Suprapubic skin (tissue), 4 donors: ENCODE measurements around the gene MRPL54. TPM values are rescaled to one million over a fixed set of nuclear protein-coding genes. Genes with fewer than 3 reads are reported as not detected.
"Not testable (repeated sequence)": the region's sequence is repeated elsewhere in the genome, so short reads cannot be mapped to it uniquely, and the experiment has no call there.

ENCODE experiments used
- DNase-seq, 2 donors: peaks; one replicate each; pipeline ENCODE4 v3.0.0-alpha.2; 2019; ENCODE audit warnings: low spot score in 2 of 2
- H3K27ac ChIP-seq: fragments of 200-600 bp; sonication (generic); one replicate; pipeline ENCODE4 v1.5.1; 2019
- H3K27me3 ChIP-seq: fragments of 200-600 bp; sonication (generic); one replicate; pipeline ENCODE4 v1.5.1; 2019
- H3K36me3 ChIP-seq: fragments of 200-600 bp; sonication (generic); one replicate; pipeline ENCODE4 v1.5.1; 2019
- H3K4me1 ChIP-seq: fragments of 200-600 bp; sonication (generic); one replicate; pipeline ENCODE4 v1.5.1; 2019
- H3K4me3 ChIP-seq: fragments of 200-600 bp; sonication (generic); one replicate; pipeline ENCODE4 v1.5.1; 2019; ENCODE audit warnings: mild to moderate bottlenecking
- H3K9me3 ChIP-seq: fragments of 200-600 bp; sonication (generic); one replicate; pipeline ENCODE4 v1.5.1; 2019
- CTCF ChIP-seq, 2 donors: fragments of 200-600 bp in 1 of 2; fragments of 450-650 bp in 1 of 2; sonication (generic) in 1 of 2; IDR thresholded peaks; one replicate each; pipeline ENCODE4 v1.5.1; 2016 to 2019; ENCODE audit warnings: antibody characterized with exemption in 2 of 2, mild to moderate bottlenecking in 1 of 2, moderate library complexity in 1 of 2
- EP300 ChIP-seq: sonication (generic); formaldehyde crosslinking; IDR thresholded peaks from one replicate; pipeline ENCODE4 v1.6.1; 2017; ENCODE audit warnings: antibody characterized with exemption
- POLR2A ChIP-seq, 2 donors: fragments of 450-650 bp; IDR thresholded peaks; one replicate each; pipeline ENCODE4 v1.6.1; 2017; ENCODE audit warnings: antibody characterized with exemption in 2 of 2, mild to moderate bottlenecking in 2 of 2, moderate library complexity in 2 of 2
- POLR2AphosphoS5 ChIP-seq, 3 donors: sonication (generic); formaldehyde crosslinking; IDR thresholded peaks; one replicate each; pipeline ENCODE4 v1.6.1; 2017; ENCODE audit warnings: antibody characterized with exemption in 3 of 3
- WGBS: methylation state at CpG from one replicate; pipeline ENCODE4 v1.1.5; 2018; 5-methylcytosine and 5-hydroxymethylcytosine counted together
- total RNA-seq, 4 donors: library from RNA; depleted of rRNA; stranded (reverse); fragments of >200 nt; gene quantifications; one replicate each; pipeline ENCODE4 v1.1.0, GENCODE V29; 2016

Gene MRPL54
- total RNA-seq, 4 donors from 2014 or later = 41.5 to 92.6 (median 63.7) TPM

DNA sequence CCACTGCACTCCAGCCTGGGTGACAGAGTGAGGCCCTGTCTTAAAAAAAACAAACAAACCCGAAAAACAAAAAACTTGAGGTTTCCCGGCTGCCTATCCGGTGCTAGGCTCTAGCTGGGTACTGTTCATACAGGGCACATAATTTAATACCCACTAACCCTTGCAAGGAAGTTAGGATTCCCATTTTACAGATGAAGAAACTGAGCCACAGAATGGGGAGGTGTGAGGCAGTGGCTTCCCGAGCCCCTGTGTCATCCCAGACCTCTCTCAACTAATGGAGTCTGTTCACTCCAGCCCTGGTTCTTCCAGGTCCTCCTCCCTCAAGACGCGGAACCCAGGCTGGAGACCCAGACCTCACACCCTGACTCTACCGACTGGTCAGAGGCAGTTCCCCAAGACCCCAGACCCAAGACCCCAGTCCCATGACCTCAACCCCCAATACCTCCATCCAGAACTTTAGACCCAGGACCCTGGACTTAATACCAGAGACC, 1.6 kb upstream of the MRPL54 start:
- DNase-seq = no peak
- Histone ChIP-seq H3K9me3 (no peaks in the 10 kb centered on the region), H3K27ac (peak overlapping the region; percentile 69), H3K36me3 (peaks cover 34% of the 10 kb centered on the region), H3K4me3 (peak overlapping the region; percentile 88), H3K4me1 (peaks cover 36% of the 10 kb centered on the region), H3K27me3 (no peaks in the 10 kb centered on the region)
- WGBS = 27% methylated on average over 7 of the region's 7 CpGs
- no peak for TF ChIP-seq POLR2A (IDR thresholded peaks at IDR 0.05)
- TF ChIP-seq CTCF (IDR thresholded peaks at IDR 0.05) = no peak
- no peak for TF ChIP-seq POLR2AphosphoS5 (IDR thresholded peaks at IDR 0.05)
- TF ChIP-seq EP300 = no peak

DNA sequence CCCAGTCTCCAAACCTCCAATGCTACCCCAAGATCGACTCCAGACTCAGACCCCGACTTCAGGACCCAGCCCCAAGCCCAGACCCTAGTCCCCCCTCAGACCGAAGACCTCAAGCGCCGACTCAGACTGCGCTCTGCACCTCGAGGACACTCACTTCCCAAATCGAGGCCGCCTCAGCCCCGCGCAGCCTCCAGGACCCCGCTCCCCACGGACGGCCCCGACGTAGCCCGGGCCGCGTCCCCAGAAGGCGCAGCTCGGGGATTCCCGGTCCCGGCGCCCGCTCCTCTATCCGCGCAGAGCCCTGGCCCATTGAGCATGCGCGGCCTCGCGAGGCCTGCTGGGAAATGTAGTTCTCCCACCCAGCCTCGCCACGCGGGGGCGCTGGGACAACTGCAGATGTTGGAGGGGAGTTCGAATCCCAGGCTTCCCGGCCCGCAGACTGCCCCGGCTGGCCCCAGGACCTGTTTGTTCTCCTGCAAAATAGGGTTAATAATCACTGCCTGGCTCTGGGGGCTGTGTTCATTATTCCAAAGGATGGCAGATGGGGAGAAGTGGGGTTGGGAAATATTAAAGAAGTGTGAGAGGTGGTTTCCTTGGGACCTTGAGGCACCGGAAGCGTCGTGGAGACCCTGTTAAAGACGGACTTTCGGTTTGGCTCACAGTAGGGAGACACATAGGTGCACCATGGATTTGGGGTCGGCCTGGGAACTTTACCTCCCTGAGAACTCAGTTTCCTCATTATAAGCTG, 926 bp upstream of the MRPL54 start, which contains the start of gene APBA3:
APBA3 (minus strand) TSS at position 311 of the 748 bp plus-strand sequence. CDS start 1,428 bp downstream, outside the sequence.
- peak within 1 kb of the TSS; percentile 88 for H3K4me3 ChIP-seq
- peak in 2 of 3 donors; percentile 42 to 47 for TF ChIP-seq POLR2AphosphoS5 (IDR thresholded peaks at IDR 0.05)
- peak in 1 of 2 donors; percentile 68 for TF ChIP-seq CTCF (IDR thresholded peaks at IDR 0.05)
- TF ChIP-seq EP300 = no peak
- peak in 1 of 2 donors; percentile 24 for TF ChIP-seq POLR2A (IDR thresholded peaks at IDR 0.05)
- H3K36me3 ChIP-seq = peaks cover 40% of the 10 kb centered on the region
- no peaks in the 10 kb centered on the region for H3K9me3 ChIP-seq
- H3K27me3 ChIP-seq = no peaks in the 10 kb centered on the region
- peak; percentile 93 to 94 for DNase-seq
- peak within 1 kb of the TSS; percentile 98 for H3K27ac ChIP-seq
- 8% methylated on average over 10 of the region's 45 CpGs for WGBS
- peaks cover 36% of the 10 kb centered on the region for H3K4me1 ChIP-seq

GRCh38 chr19:3762130-3762473, 380 bp upstream of the MRPL54 start:
- no peak for DNase-seq
- Histone ChIP-seq H3K9me3 (no peaks in the 10 kb centered on the region), H3K27ac (peak overlapping the region; percentile 98), H3K36me3 (peaks cover 45% of the 10 kb centered on the region), H3K4me1 (peaks cover 36% of the 10 kb centered on the region), H3K4me3 (peak overlapping the region; percentile 63), H3K27me3 (no peaks in the 10 kb centered on the region)
- 49% methylated on average over 1 of the region's 1 CpG for WGBS
- TF ChIP-seq EP300 (no peak), POLR2AphosphoS5 (IDR thresholded peaks at IDR 0.05) (no peak), CTCF (IDR thresholded peaks at IDR 0.05) (no peak), POLR2A (IDR thresholded peaks at IDR 0.05) (no peak)

GRCh38 chr19:3765121-3765520, 2.6 kb downstream of the MRPL54 start:
- 94% methylated on average over 12 of the region's 12 CpGs for WGBS
- no peak for TF ChIP-seq POLR2AphosphoS5 (IDR thresholded peaks at IDR 0.05)
- TF ChIP-seq EP300 = no peak
- Histone ChIP-seq H3K4me1 (peaks cover 25% of the 10 kb centered on the region), H3K4me3 (no peak overlapping the region), H3K36me3 (peaks cover 41% of the 10 kb centered on the region), H3K27me3 (no peaks in the 10 kb centered on the region), H3K9me3 (no peaks in the 10 kb centered on the region), H3K27ac (no peak overlapping the region)
- DNase-seq = no peak

GRCh38 chr19:3765757-3766156, 3.3 kb downstream of the MRPL54 start:
- H3K9me3 ChIP-seq, DNase-seq, H3K4me3 ChIP-seq, H3K27ac ChIP-seq, H3K27me3 ChIP-seq: not testable (repeated sequence)
- Histone ChIP-seq H3K36me3 (peaks cover 41% of the 10 kb centered on the region), H3K4me1 (peaks cover 19% of the 10 kb centered on the region)
- WGBS = 88% methylated on average over 5 of the region's 5 CpGs

DNA sequence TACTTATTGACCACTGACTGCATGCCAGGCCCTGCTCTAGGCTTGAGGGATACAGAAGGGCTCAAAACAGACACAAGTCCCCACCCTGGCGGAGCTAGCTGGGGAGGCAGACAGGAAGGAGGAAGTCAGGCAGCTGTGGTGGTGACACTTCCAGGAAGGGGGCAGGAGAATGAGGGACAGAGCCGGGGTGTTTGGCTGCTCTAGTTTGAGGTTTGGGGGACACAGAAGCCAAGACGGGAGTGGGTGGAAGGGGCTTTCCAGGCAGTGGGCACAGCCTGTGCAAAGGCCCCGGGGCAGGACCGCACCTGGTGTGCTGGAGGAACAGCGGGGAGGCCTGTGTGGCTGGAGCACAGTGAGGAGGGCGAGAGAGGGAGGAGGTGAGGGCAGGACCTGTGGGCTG, 4.0 kb downstream of the MRPL54 start:
- H3K27me3 ChIP-seq = no peaks in the 10 kb centered on the region
- no peaks in the 10 kb centered on the region for H3K9me3 ChIP-seq
- peaks cover 14% of the 10 kb centered on the region for H3K4me1 ChIP-seq
- 87% methylated on average over 7 of the region's 7 CpGs for WGBS
- no peak for DNase-seq
- H3K4me3 ChIP-seq = no peak overlapping the region
- peaks cover 41% of the 10 kb centered on the region for H3K36me3 ChIP-seq
- H3K27ac ChIP-seq = no peak overlapping the region
- TF ChIP-seq EP300 (no peak), POLR2AphosphoS5 (IDR thresholded peaks at IDR 0.05) (no peak), POLR2A (IDR thresholded peaks at IDR 0.05) (no peak), CTCF (IDR thresholded peaks at IDR 0.05) (no peak)
